GM03348 (cell line): ENCODE results near the gene BCL2L13.
"Not testable (repeated sequence)": the region's sequence is repeated elsewhere in the genome, so short reads cannot be mapped to it uniquely, and the experiment has no call there.

Experiments
- DNase-seq: peaks from one replicate; pipeline ENCODE4 v3.0.0; 2012; ENCODE audit warnings: low spot score

Gene BCL2L13

GRCh38 chr22:17637490-17638181 lies 921 bp upstream of the BCL2L13 start:
- no peak for DNase-seq

GRCh38 chr22:17638182-17638431 lies 450 bp upstream of the BCL2L13 start:
- DNase-seq, result peak; percentile 62

GRCh38 chr22:17639247-17639741 lies 737 bp downstream of the BCL2L13 start:
- DNase-seq, result peak; percentile 67

GRCh38 chr22:17641269-17641668 lies 2.7 kb downstream of the BCL2L13 start:
- DNase-seq, result no peak

GRCh38 chr22:17642357-17642756 lies 3.8 kb downstream of the BCL2L13 start:
- not testable (repeated sequence) for DNase-seq

GRCh38 chr22:17647452-17647851 lies 8.9 kb downstream of the BCL2L13 start:
- no peak for DNase-seq

- DNase-seq, result peak; percentile 20
These were observed 9.4 kb downstream of the BCL2L13 start for GRCh38 chr22:17647991-17648390.

GRCh38 chr22:17648569-17648968 lies 10.0 kb downstream of the BCL2L13 start:
- DNase-seq, result no peak

GRCh38 chr22:17655289-17655688 lies 16.7 kb downstream of the BCL2L13 start:
- DNase-seq, result no peak

- no peak for DNase-seq
These were observed 18.4 kb downstream of the BCL2L13 start for GRCh38 chr22:17656870-17657395.

GRCh38 chr22:17664414-17665055 lies 26.0 kb downstream of the BCL2L13 start:
- no peak for DNase-seq

- DNase-seq, result no peak
These were observed 26.7 kb downstream of the BCL2L13 start for GRCh38 chr22:17665248-17665647.

- DNase-seq, result peak; percentile 34
These were observed 27.3 kb downstream of the BCL2L13 start for GRCh38 chr22:17665854-17666253.

- DNase-seq, result not testable (repeated sequence)
These were observed 33.0 kb downstream of the BCL2L13 start for GRCh38 chr22:17671521-17672092.

GRCh38 chr22:17672417-17672991 lies 33.9 kb downstream of the BCL2L13 start:
- no peak for DNase-seq

- no peak for DNase-seq
These were observed 35.6 kb downstream of the BCL2L13 start for GRCh38 chr22:17674152-17674551.

- no peak for DNase-seq
These were observed 37.0 kb downstream of the BCL2L13 start for GRCh38 chr22:17675584-17675983.

GRCh38 chr22:17678817-17679385 lies 40.3 kb downstream of the BCL2L13 start:
- no peak for DNase-seq

GRCh38 chr22:17684245-17684644 lies 45.7 kb downstream of the BCL2L13 start:
- DNase-seq, result no peak

GRCh38 chr22:17692841-17693240 lies 54.3 kb downstream of the BCL2L13 start:
- no peak for DNase-seq

GRCh38 chr22:17694193-17694592 lies 55.6 kb downstream of the BCL2L13 start:
- DNase-seq, result no peak

- DNase-seq, result no peak
These were observed 56.2 kb downstream of the BCL2L13 start for GRCh38 chr22:17694752-17695151.

GRCh38 chr22:17695986-17696385 lies 57.4 kb downstream of the BCL2L13 start:
- no peak for DNase-seq
